OCI-LY1 (cell line): ENCODE data around the gene GPALPP1.

ENCODE experiments used
- H2AFZ ChIP-seq: fragments of 200-600 bp; sonication (generic), shearing (Covaris generic); 2 replicates; pipeline ENCODE4 v1.6.0; 2014; ENCODE audit warnings: antibody characterized with exemption, mild to moderate bottlenecking, low read length
- H3F3A ChIP-seq: fragments of 200-600 bp; sonication (generic), shearing (Covaris generic); 2 replicates; pipeline ENCODE4 v1.6.0; 2014; ENCODE audit warnings: mild to moderate bottlenecking, antibody characterized with exemption, low read length, moderate library complexity; ENCODE audit not compliant: insufficient read depth
- H3K27ac ChIP-seq: fragments of 200-600 bp; sonication (generic); 2 replicates; pipeline ENCODE4 v1.5.1; 2014; ENCODE audit warnings: low read length, mixed run types, mild to moderate bottlenecking, low read depth; ENCODE audit not compliant: poor library complexity, severe bottlenecking
- H3K27me3 ChIP-seq: fragments of 200-600 bp; sonication (generic); 2 replicates; pipeline ENCODE4 v1.6.0; 2014; ENCODE audit warnings: antibody characterized with exemption, mild to moderate bottlenecking, low read length, moderate library complexity; ENCODE audit not compliant: insufficient read depth
- H3K36me3 ChIP-seq: fragments of 200-600 bp; sonication (generic); 2 replicates; pipeline ENCODE4 v1.6.1; 2014; ENCODE audit warnings: mild to moderate bottlenecking, antibody characterized with exemption, low read length, moderate library complexity, mixed read lengths; ENCODE audit not compliant: insufficient read depth
- H3K4me1 ChIP-seq: fragments of 200-600 bp; sonication (generic); 2 replicates; pipeline ENCODE4 v1.5.1; 2014; ENCODE audit warnings: mild to moderate bottlenecking, low read length, moderate library complexity; ENCODE audit not compliant: insufficient read depth, severe bottlenecking
- H3K4me2 ChIP-seq: fragments of 200-600 bp; sonication (generic), shearing (Covaris generic); 2 replicates; pipeline ENCODE4 v1.6.1; 2014; ENCODE audit warnings: low read length
- H3K4me3 ChIP-seq: fragments of 200-600 bp; sonication (generic); 2 replicates; pipeline ENCODE4 v1.5.1; 2014; ENCODE audit warnings: low read length, low read depth, mild to moderate bottlenecking, mixed read lengths; ENCODE audit not compliant: poor library complexity, severe bottlenecking
- H3K79me2 ChIP-seq: fragments of 200-600 bp; shearing (Covaris generic); 2 replicates; pipeline ENCODE4 v1.6.1; 2016; ENCODE audit warnings: mixed run types, low read length, mixed read lengths; ENCODE audit not compliant: insufficient read depth
- H3K9ac ChIP-seq: fragments of 200-600 bp; sonication (generic), shearing (Covaris generic); 2 replicates; pipeline ENCODE4 v1.6.1; 2014; ENCODE audit warnings: mild to moderate bottlenecking, low read length, mixed read lengths
- H3K9me2 ChIP-seq: fragments of 200-600 bp; sonication (generic), shearing (Covaris generic); 2 replicates; pipeline ENCODE4 v1.6.1; 2014; ENCODE audit warnings: low read depth, mild to moderate bottlenecking, low read length, mixed read lengths
- H3K9me3 ChIP-seq: fragments of 200-600 bp; shearing (Covaris generic); 2 replicates; pipeline ENCODE4 v1.6.1; 2014; ENCODE audit warnings: low read length, mixed read lengths
- H4K20me1 ChIP-seq: fragments of 200-600 bp; sonication (generic), shearing (Covaris generic); 2 replicates; pipeline ENCODE4 v1.6.0; 2016; ENCODE audit warnings: mild to moderate bottlenecking, low read length; ENCODE audit not compliant: insufficient read depth
- CTCF ChIP-seq: fragments of 200-600 bp; sonication (generic), shearing (Covaris generic); IDR thresholded peaks from 2 replicates; pipeline ENCODE4 v1.5.1; 2017; ENCODE audit warnings: mild to moderate bottlenecking, antibody characterized with exemption, low read length, moderate library complexity, mixed read lengths
- EZH2 ChIP-seq: fragments of 200-600 bp; sonication (generic), shearing (Covaris generic); IDR thresholded peaks from 2 replicates; pipeline ENCODE4 v1.8.0; 2017; ENCODE audit warnings: borderline replicate concordance, mixed run types, mild to moderate bottlenecking, antibody characterized with exemption, low read length, moderate library complexity, mixed read lengths

GPALPP1 gene

GRCh38 chr13:45021250-45021649 is 31.9 kb downstream of the GPALPP1 start:
- Histone ChIP-seq H3K79me2 (no peaks in the 10 kb centered on the region), H3K9me2 (no peaks in the 10 kb centered on the region), H3K36me3 (peaks cover 33% of the 10 kb centered on the region; the same call in 1 of the 2 replicates), H3K4me3 (no peak overlapping the region), H3F3A (no peaks in the 10 kb centered on the region), H3K4me1 (no peaks in the 10 kb centered on the region), H2AFZ (no peak overlapping the region), H3K4me2 (no peak overlapping the region), H3K9me3 (no peaks in the 10 kb centered on the region), H3K27ac (no peak overlapping the region), H3K9ac (no peak overlapping the region), H3K27me3 (no peaks in the 10 kb centered on the region), H4K20me1 (no peaks in the 10 kb centered on the region)
- no peak for TF ChIP-seq CTCF
- no peak for TF ChIP-seq EZH2

- H3K9me3 ChIP-seq: no peaks in the 10 kb centered on the region
- TF ChIP-seq CTCF (no peak), EZH2 (no peak)
- H4K20me1 ChIP-seq: no peaks in the 10 kb centered on the region
- H3F3A ChIP-seq: no peaks in the 10 kb centered on the region
- no peak overlapping the region for H3K9ac ChIP-seq
- H2AFZ ChIP-seq: no peak overlapping the region
- no peaks in the 10 kb centered on the region for H3K27me3 ChIP-seq
- H3K9me2 ChIP-seq: no peaks in the 10 kb centered on the region
- H3K36me3 ChIP-seq: peaks cover 37% of the 10 kb centered on the region; the same call in 1 of the 2 replicates
- no peak overlapping the region for H3K4me2 ChIP-seq
- no peak overlapping the region for H3K27ac ChIP-seq
- H3K79me2 ChIP-seq: no peaks in the 10 kb centered on the region
- H3K4me1 ChIP-seq: no peaks in the 10 kb centered on the region
- H3K4me3 ChIP-seq: no peak overlapping the region
Observed at GRCh38 chr13:45024847-45025246, 35.5 kb downstream of the GPALPP1 start.

GRCh38 chr13:45034342-45034741 is 45.0 kb downstream of the GPALPP1 start:
- TF ChIP-seq EZH2 (no peak), CTCF (no peak)
- Histone ChIP-seq H3K9me2 (no peaks in the 10 kb centered on the region), H3K4me2 (no peak overlapping the region), H3K9ac (no peak overlapping the region), H3K36me3 (peaks cover 10% of the 10 kb centered on the region; the same call in 1 of the 2 replicates), H3K27me3 (no peaks in the 10 kb centered on the region), H3K27ac (no peak overlapping the region), H2AFZ (no peak overlapping the region), H3K4me3 (no peak overlapping the region), H3F3A (no peaks in the 10 kb centered on the region), H3K9me3 (no peaks in the 10 kb centered on the region), H3K4me1 (no peaks in the 10 kb centered on the region), H3K79me2 (no peaks in the 10 kb centered on the region), H4K20me1 (no peaks in the 10 kb centered on the region)
